Fibroblast of lung (primary cell): ENCODE measurements around the gene UQCRHL. TPM values are rescaled to one million over a fixed set of nuclear protein-coding genes. Genes with fewer than 3 reads are reported as not detected.

Experiments used
- DNase-seq, 2 donors: peaks; one replicate each; pipeline versions ENCODE4 v3.0.0 to v3.0.0-alpha.2; 2010; ENCODE audit warnings: low read depth in 2 of 2
- H2AFZ ChIP-seq: 2 replicates; pipeline ENCODE4 v1.5.1; 2012; ENCODE audit warnings: low read length, control low read depth, inconsistent platforms
- H3K27ac ChIP-seq: 2 replicates; pipeline ENCODE4 v1.5.1; 2011; ENCODE audit warnings: low read length, control low read depth; ENCODE audit not compliant: insufficient read depth
- H3K27me3 ChIP-seq: 2 replicates; pipeline ENCODE4 v1.5.1; 2011; ENCODE audit warnings: mild to moderate bottlenecking, low read length; ENCODE audit not compliant: control insufficient read depth, insufficient read depth
- H3K36me3 ChIP-seq: 2 replicates; pipeline ENCODE4 v1.5.1; 2011; ENCODE audit warnings: low read length; ENCODE audit not compliant: control insufficient read depth, insufficient read depth
- H3K4me1 ChIP-seq: 2 replicates; pipeline ENCODE4 v1.5.1; 2011; ENCODE audit warnings: low read length; ENCODE audit not compliant: control insufficient read depth, insufficient read depth; ENCODE audit errors: extremely low read depth
- H3K4me2 ChIP-seq: 2 replicates; pipeline ENCODE4 v1.5.1; 2011; ENCODE audit warnings: low read length, control low read depth; ENCODE audit not compliant: insufficient read depth; ENCODE audit errors: extremely low read depth
- H3K4me3 ChIP-seq, 4 experiments: fragments of 200-600 bp in 1 of 4; sonication (generic) in 1 of 4; replicated peaks in 1 of 4; 2 replicates each; pipeline ENCODE4 v1.5.1; 2011 to 2016; ENCODE audit warnings: low read length in 4 of 4, low read depth in 3 of 4, mild to moderate bottlenecking in 3 of 4, control low read depth in 2 of 4, inconsistent platforms in 1 of 4, mixed read lengths in 1 of 4; ENCODE audit not compliant: insufficient read depth in 1 of 4; ENCODE audit errors: control extremely low read depth in 1 of 4
- H3K79me2 ChIP-seq: 2 replicates; pipeline ENCODE4 v1.5.1; 2012; ENCODE audit warnings: mild to moderate bottlenecking, low read length, inconsistent platforms; ENCODE audit not compliant: control insufficient read depth, insufficient read depth
- H3K9ac ChIP-seq: 2 replicates; pipeline ENCODE4 v1.5.1; 2011; ENCODE audit warnings: mild to moderate bottlenecking, low read length, control low read depth; ENCODE audit not compliant: insufficient read depth
- H3K9me3 ChIP-seq: 2 replicates; pipeline ENCODE4 v1.5.1; 2012; ENCODE audit warnings: low read depth, low read length; ENCODE audit not compliant: control insufficient read depth, insufficient read depth
- H4K20me1 ChIP-seq: 2 replicates; pipeline ENCODE4 v1.5.1; 2011; ENCODE audit warnings: low read length; ENCODE audit not compliant: control insufficient read depth, insufficient read depth; ENCODE audit errors: extremely low read depth
- CTCF ChIP-seq, 2 donors: IDR thresholded peaks in 1 of 2; conservative IDR thresholded peaks in 1 of 2; 1 replicate in 1 of 2; 2 replicates in 1 of 2; pipeline ENCODE4 v1.5.1; 2011 to 2012; ENCODE audit warnings: low read length in 2 of 2, control low read depth in 1 of 2, inconsistent platforms in 1 of 2, low read depth in 1 of 2, mild to moderate bottlenecking in 1 of 2
- EZH2 ChIP-seq: IDR thresholded peaks from 2 replicates; pipeline ENCODE4 v1.5.1; 2012; ENCODE audit warnings: low read length, control low read depth, mild to moderate bottlenecking; ENCODE audit errors: missing control alignments
- polyA plus RNA-seq, 2 donors: library from polyadenylated mRNA; depleted of rRNA in 1 of 2; stranded (reverse) in 1 of 2; unstranded in 1 of 2; fragments of >200 nt; gene quantifications; 2 replicates each; pipeline ENCODE4 v1.2.1, GENCODE V29; 2011 to 2012; ENCODE audit warnings: missing spikeins in 1 of 2
- total RNA-seq: library from RNA; depleted of rRNA; stranded (reverse); fragments of >200 nt; gene quantifications from 2 replicates; pipeline ENCODE4 v1.2.1, GENCODE V29; 2014

UQCRHL gene
- total and polyA plus RNA-seq, 2 donors (not counting 1 experiment from before 2014, with no cell fraction given), result 1.3 to 7.8 TPM

- H3K36me3 ChIP-seq, result no peaks in the 10 kb centered on the region
- H4K20me1 ChIP-seq, result no peaks in the 10 kb centered on the region
- peak; percentile 24 to 64 for DNase-seq
- no peaks in the 10 kb centered on the region for H3K9me3 ChIP-seq
- H3K9ac ChIP-seq, result no peak overlapping the region
- no peak overlapping the region for H3K4me3 ChIP-seq
- H2AFZ ChIP-seq, result no peak overlapping the region
- no peaks in the 10 kb centered on the region for H3K27me3 ChIP-seq
- H3K27ac ChIP-seq, result no peak overlapping the region
- TF ChIP-seq CTCF (conservative IDR thresholded peaks at IDR 0.05 in 1 of 2, IDR thresholded peaks at IDR 0.05 in 1 of 2; ENCODE audit: low read depth in 1 of 2, low read length in 2 of 2) (no peak), EZH2 (no peak)
- peaks cover 24% of the 10 kb centered on the region for H3K4me1 ChIP-seq
- no peaks in the 10 kb centered on the region for H3K79me2 ChIP-seq
- H3K4me2 ChIP-seq, result no peak overlapping the region
These were observed 5.0 kb downstream of the UQCRHL start for GRCh38 chr1:15802234-15802965.

- Histone ChIP-seq H3K79me2 (no peaks in the 10 kb centered on the region), H3K27me3 (no peaks in the 10 kb centered on the region), H3K4me1 (peaks cover 39% of the 10 kb centered on the region), H3K9me3 (no peaks in the 10 kb centered on the region), H3K4me2 (peak overlapping the region; percentile 45), H4K20me1 (no peaks in the 10 kb centered on the region), H3K4me3 (no peak overlapping the region), H3K9ac (no peak overlapping the region), H3K27ac (peak overlapping the region; percentile 90), H2AFZ (no peak overlapping the region), H3K36me3 (no peaks in the 10 kb centered on the region)
- TF ChIP-seq CTCF (conservative IDR thresholded peaks at IDR 0.05 in 1 of 2, IDR thresholded peaks at IDR 0.05 in 1 of 2; ENCODE audit: low read depth in 1 of 2, low read length in 2 of 2) (no peak), EZH2 (no peak)
- peak; percentile 41 to 42 for DNase-seq
These were observed 7.3 kb downstream of the UQCRHL start for GRCh38 chr1:15799928-15800835.
